Esophagus squamous epithelium (tissue), 5 donors: ENCODE measurements around the gene TMEM140. TPM values are rescaled to one million over a fixed set of nuclear protein-coding genes. Genes with fewer than 3 reads are reported as not detected.
"Not testable (repeated sequence)": the region's sequence is repeated elsewhere in the genome, so short reads cannot be mapped to it uniquely, and the experiment has no call there.

Experiments
- DNase-seq: peaks from one replicate; lab custom pipeline; 2025; lab: John Stamatoyannopoulos, UW
- H3K27ac ChIP-seq, 4 donors: fragments of 200-600 bp; sonication (generic); one replicate each; pipeline ENCODE4 v1.5.1; 2016 to 2019; ENCODE audit warnings: mild to moderate bottlenecking in 1 of 4
- H3K27me3 ChIP-seq, 4 donors: fragments of 200-600 bp; sonication (generic); 1 replicate in 3 of 4; 2 replicates in 1 of 4; pipeline versions ENCODE4 v1.5.1 to v1.6.0; 2017 to 2021; ENCODE audit warnings: antibody characterized with exemption in 1 of 4
- H3K36me3 ChIP-seq, 3 donors: fragments of 200-600 bp; sonication (generic); one replicate each; pipeline ENCODE4 v1.5.1; 2016 to 2019
- H3K4me1 ChIP-seq, 3 donors: fragments of 200-600 bp; sonication (generic); one replicate each; pipeline ENCODE4 v1.5.1; 2017 to 2019
- H3K4me3 ChIP-seq, 4 donors: fragments of 200-600 bp; sonication (generic); 1 replicate in 3 of 4; 2 replicates in 1 of 4; pipeline ENCODE4 v1.5.1; 2016 to 2019; ENCODE audit warnings: mild to moderate bottlenecking in 2 of 4, moderate library complexity in 1 of 4
- H3K9me3 ChIP-seq, 3 donors: fragments of 200-600 bp; sonication (generic); one replicate each; pipeline ENCODE4 v1.5.1; 2016 to 2019
- CTCF ChIP-seq, 6 experiments: fragments of 450-650 bp in 4 of 6; fragments of 200-600 bp in 2 of 6; sonication (generic) in 2 of 6; IDR thresholded peaks; one replicate each; pipeline ENCODE4 v1.5.1; 2016 to 2019; ENCODE audit warnings: antibody characterized with exemption in 6 of 6, mild to moderate bottlenecking in 4 of 6, moderate library complexity in 4 of 6
- POLR2A ChIP-seq, 4 donors: fragments of 450-650 bp; IDR thresholded peaks; one replicate each; pipeline ENCODE4 v1.6.1; 2017; ENCODE audit warnings: antibody characterized with exemption in 4 of 4, mild to moderate bottlenecking in 4 of 4, moderate library complexity in 3 of 4
- WGBS, 2 donors: methylation state at CpG; one replicate each; pipeline ENCODE4 v1.1.5; 2018; 5-methylcytosine and 5-hydroxymethylcytosine counted together
- intact Hi-C: fragments of 100-400 bp; cut with DNase I; formaldehyde crosslinking; loops from one replicate; pipeline ENCODE4 v1.15.0; 2022
- total RNA-seq, 4 donors: library from RNA; depleted of rRNA; stranded (reverse); fragments of >200 nt; gene quantifications; one replicate each; pipeline ENCODE4 v1.1.0, GENCODE V29; 2016
- donor health status: DM: yes; HTN: yes; CAD: no.

TMEM140 gene
- total RNA-seq, 4 donors from 2014 or later = 0.57 to 9.5 (median 5.2) TPM

GRCh38 chr7:135109976-135110375 lies 37.9 kb upstream of the TMEM140 start:
- Histone ChIP-seq H3K27ac (no peak overlapping the region), H3K9me3 (no peaks in the 10 kb centered on the region), H3K27me3 (no peaks in the 10 kb centered on the region), H3K36me3 (no peaks in the 10 kb centered on the region), H3K4me3 (no peak overlapping the region), H3K4me1 (no peaks in the 10 kb centered on the region)
- 100% methylated on average over 1 of the region's 1 CpG; no CpG with 5 or more reads in 1 of the 2 donors for WGBS, 2 donors
- no peak for DNase-seq
- TF ChIP-seq POLR2A (IDR thresholded peaks at IDR 0.05) (no peak), CTCF (IDR thresholded peaks at IDR 0.05) (no peak)
- intact Hi-C loops = no loop called here

- intact Hi-C loops = no loop called here
- Histone ChIP-seq H3K4me3 (no peak overlapping the region), H3K27ac (no peak overlapping the region), H3K9me3 (no peaks in the 10 kb centered on the region), H3K27me3 (no peaks in the 10 kb centered on the region), H3K36me3 (no peaks in the 10 kb centered on the region), H3K4me1 (no peaks in the 10 kb centered on the region)
- DNase-seq = no peak
- WGBS, 2 donors = 43 to 52% methylated on average over 2 of the region's 2 CpGs
- TF ChIP-seq POLR2A (IDR thresholded peaks at IDR 0.05) (no peak), CTCF (IDR thresholded peaks at IDR 0.05) (no peak)
These were observed 36.5 kb upstream of the TMEM140 start for GRCh38 chr7:135111379-135111778.

DNA sequence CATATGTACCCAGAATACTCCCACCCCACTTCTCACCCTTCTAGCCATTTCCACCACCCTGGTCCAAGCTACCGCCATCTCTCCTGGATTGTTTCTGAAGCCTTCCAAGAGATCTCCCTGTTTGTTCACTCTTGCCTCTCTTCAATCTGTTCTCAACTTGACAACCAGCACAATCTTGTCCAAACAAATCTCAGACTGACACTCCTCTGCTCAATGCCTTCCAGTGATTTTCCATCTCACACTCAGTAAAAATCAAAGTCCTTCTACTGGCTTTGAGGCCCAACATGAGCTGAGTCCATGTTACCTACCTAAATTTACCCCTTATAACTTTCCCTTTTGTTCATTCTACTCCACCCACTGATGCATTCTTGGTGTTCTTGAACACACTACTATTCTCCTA lies 33.2 kb upstream of the TMEM140 start:
- H3K27ac ChIP-seq = no peak overlapping the region
- no peaks in the 10 kb centered on the region for H3K9me3 ChIP-seq
- no peak overlapping the region for H3K4me3 ChIP-seq
- WGBS, 2 donors = 68 to 96% methylated on average over 1 of the region's 1 CpG
- H3K27me3 ChIP-seq = no peaks in the 10 kb centered on the region
- H3K4me1 ChIP-seq = no peaks in the 10 kb centered on the region
- intact Hi-C loops = no loop called here
- TF ChIP-seq POLR2A (IDR thresholded peaks at IDR 0.05) (no peak), CTCF (IDR thresholded peaks at IDR 0.05) (no peak)
- H3K36me3 ChIP-seq = no peaks in the 10 kb centered on the region
- no peak for DNase-seq

GRCh38 chr7:135117096-135117495 lies 30.8 kb upstream of the TMEM140 start:
- Histone ChIP-seq H3K36me3 (no peaks in the 10 kb centered on the region), H3K27me3 (no peaks in the 10 kb centered on the region), H3K9me3 (no peaks in the 10 kb centered on the region), H3K4me1 (no peaks in the 10 kb centered on the region), H3K27ac (no peak overlapping the region), H3K4me3 (no peak overlapping the region)
- DNase-seq = no peak
- no peak for TF ChIP-seq CTCF (IDR thresholded peaks at IDR 0.05)
- TF ChIP-seq POLR2A (IDR thresholded peaks at IDR 0.05) = no peak
- 93 to 100% methylated on average over 1 of the region's 1 CpG for WGBS, 2 donors
- intact Hi-C loops = no loop called here

- Histone ChIP-seq H3K4me3 (no peak overlapping the region), H3K4me1 (no peaks in the 10 kb centered on the region), H3K27ac (no peak overlapping the region), H3K36me3 (no peaks in the 10 kb centered on the region), H3K9me3 (no peaks in the 10 kb centered on the region), H3K27me3 (no peaks in the 10 kb centered on the region)
- no peak for TF ChIP-seq CTCF (IDR thresholded peaks at IDR 0.05)
- no peak for TF ChIP-seq POLR2A (IDR thresholded peaks at IDR 0.05)
- intact Hi-C loops = no loop called here
- DNase-seq = no peak
- WGBS, 2 donors = 64 to 86% methylated on average over 3 to 5 of the region's 6 CpGs
These were observed 26.0 kb upstream of the TMEM140 start for GRCh38 chr7:135121868-135122267.

DNA sequence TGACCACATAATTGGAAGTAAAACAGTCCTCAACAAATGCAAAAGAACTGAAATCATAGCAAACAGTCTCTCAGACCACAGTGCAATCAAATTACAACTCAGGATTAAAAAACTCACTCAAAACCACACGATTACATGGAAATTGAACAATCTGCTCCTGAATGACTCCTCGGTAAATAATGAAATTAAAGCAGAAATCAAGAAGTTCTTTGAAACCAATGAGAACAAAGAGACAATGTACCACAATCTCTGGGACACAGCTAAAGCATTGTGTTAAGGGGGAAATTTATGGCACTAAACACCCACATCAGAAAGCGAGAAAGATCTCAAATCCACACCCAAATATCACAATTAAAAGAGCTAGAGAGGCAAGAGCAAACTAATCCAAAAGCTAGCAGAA lies 23.2 kb upstream of the TMEM140 start:
- H3K27ac ChIP-seq, H3K36me3 ChIP-seq, H3K27me3 ChIP-seq, H3K4me1 ChIP-seq, DNase-seq, intact Hi-C loops, H3K9me3 ChIP-seq, H3K4me3 ChIP-seq: not testable (repeated sequence)
- 71 to 75% methylated on average over 3 of the region's 3 CpGs for WGBS, 2 donors
